ENCODE data around the gene KRT31. TPM values are rescaled to one million over a fixed set of nuclear protein-coding genes. Genes with fewer than 3 reads are reported as not detected.
"Not testable (repeated sequence)": the region's sequence is repeated elsewhere in the genome, so short reads cannot be mapped to it uniquely, and the experiment has no call there.

Gene KRT31
- total and polyA plus RNA-seq, 2 of the 4 experiments (the other 2 are of a cell fraction), result 0.05 TPM; not detected in 1

DNA sequence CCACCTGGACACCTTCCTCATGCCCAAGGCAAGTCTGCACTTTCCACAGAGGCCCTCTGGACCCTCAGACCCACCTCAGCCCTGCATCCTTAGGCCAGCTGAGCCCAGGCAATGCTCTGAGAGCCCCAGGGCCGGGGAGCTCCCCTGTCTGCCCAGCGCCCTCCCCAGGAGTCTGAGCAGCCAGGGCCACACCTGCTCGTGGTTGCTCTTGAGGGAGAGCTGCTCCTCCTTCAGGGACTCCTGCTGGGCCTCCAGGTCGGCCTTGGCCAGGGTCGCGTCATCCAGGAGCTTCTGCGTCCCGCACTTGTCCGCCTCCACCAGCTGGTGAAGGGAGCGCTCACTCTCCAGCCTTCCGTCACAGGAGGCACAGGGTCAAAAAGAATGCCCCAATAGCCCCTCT, 25.2 kb upstream of the KRT31 start:
- H2AFZ ChIP-seq (replicated peaks; ENCODE audit: low read length, poor library complexity); H2AK9ac ChIP-seq (replicated peaks; ENCODE audit: low read depth, low read length, poor library complexity); H3K18ac ChIP-seq (ENCODE audit: low read depth, low read length); H3K36me3 ChIP-seq (ENCODE audit: control insufficient read depth, insufficient read depth, low read length); H3K9me3 ChIP-seq (ENCODE audit: control insufficient read depth, insufficient read depth, low read length); H4K5ac ChIP-seq (ENCODE audit: low read depth, low read length); DNase-seq; H3K4me3 ChIP-seq (ENCODE audit: insufficient read depth, low read depth, low read length); H3K23ac ChIP-seq (ENCODE audit: low read depth, low read length); H3K14ac ChIP-seq (replicated peaks; ENCODE audit: low read depth, low read length); H4K91ac ChIP-seq (ENCODE audit: insufficient read depth, low read depth, low read length); H3K9ac ChIP-seq (ENCODE audit: low read depth, low read length); H2BK5ac ChIP-seq (ENCODE audit: low read depth, low read length, poor library complexity, severe bottlenecking); POLR2A ChIA-PET (ENCODE audit: unreplicated experiment); H4K20me1 ChIP-seq (ENCODE audit: insufficient read depth, low read length); dilution Hi-C loops (cut with HindIII; ENCODE audit: low sequenced_read_pairs, unreplicated experiment); H2BK15ac ChIP-seq (ENCODE audit: low read depth, low read length); BruUV-seq (replicated peaks); H4K8ac ChIP-seq (ENCODE audit: low read depth in 2 of 2, low read length in 2 of 2); H3K79me1 ChIP-seq (ENCODE audit: low read depth in 1 of 2, low read length in 2 of 2); H3K27ac ChIP-seq (ENCODE audit: insufficient read depth, low read length); in situ Hi-C loops (cut with MboI; ENCODE audit: low sequenced_read_pairs); intact Hi-C loops (cut with micrococcal nuclease); H3K4me2 ChIP-seq (ENCODE audit: low read depth, low read length); H2AK5ac ChIP-seq (ENCODE audit: low read depth, low read length); H2BK20ac ChIP-seq (ENCODE audit: low read depth, low read length); H3K4ac ChIP-seq (ENCODE audit: low read depth, low read length); H2BK120ac ChIP-seq (ENCODE audit: low read depth, low read length); CTCF ChIA-PET; ATAC-seq (ENCODE audit: low read depth); H3K56ac ChIP-seq (ENCODE audit: extremely low read depth, insufficient read depth, low read length); H3K27me3 ChIP-seq (ENCODE audit: control insufficient read depth, insufficient read depth, low read length): not testable (repeated sequence)
- WGBS, 2 experiments (ENCODE audit: extremely low coverage in 2 of 2, insufficient read length in 1 of 2), result 100% methylated on average over 5 of the region's 11 CpGs; no CpG with 5 or more reads in 1 of the 2 experiments
- Histone ChIP-seq H3K9me1 (ENCODE audit: insufficient read depth, low read length) (peaks cover 13% of the 10 kb centered on the region), H3K4me1 (ENCODE audit: control insufficient read depth, insufficient read depth, low read length) (peaks cover 18% of the 10 kb centered on the region)
